Inflammatory macrophage treated with lipopolysaccharide for 1 hour (primary cell): ENCODE measurements around the gene KCNAB2.

Experiments used
- DNase-seq, 2 donors: peaks; one replicate each; pipeline ENCODE4 v3.0.0-alpha.2; 2020 to 2022

The KCNAB2 gene

GRCh38 chr1:6134206-6134605 lies 88.5 kb downstream of the KCNAB2 start:
- no peak for DNase-seq

GRCh38 chr1:6134741-6135510 lies 89.2 kb downstream of the KCNAB2 start:
- no peak for DNase-seq

- DNase-seq = no peak
Measured at GRCh38 chr1:6136516-6137220, 91.0 kb downstream of the KCNAB2 start.

GRCh38 chr1:6137758-6138157 lies 92.1 kb downstream of the KCNAB2 start:
- DNase-seq = no peak

- no peak for DNase-seq
Measured at GRCh38 chr1:6140413-6140812, 94.7 kb downstream of the KCNAB2 start.

GRCh38 chr1:6141592-6141991 lies 95.9 kb downstream of the KCNAB2 start:
- DNase-seq = peak; percentile 35 to 58

GRCh38 chr1:6142036-6142621 lies 96.4 kb downstream of the KCNAB2 start:
- DNase-seq = no peak

GRCh38 chr1:6142734-6143133 lies 97.0 kb downstream of the KCNAB2 start:
- no peak for DNase-seq

- no peak for DNase-seq
Measured at GRCh38 chr1:6143395-6143794, 97.7 kb downstream of the KCNAB2 start.

GRCh38 chr1:6144175-6144574 lies 98.5 kb downstream of the KCNAB2 start:
- no peak for DNase-seq

GRCh38 chr1:6144647-6145395 lies 99.1 kb downstream of the KCNAB2 start:
- no peak for DNase-seq

GRCh38 chr1:6145396-6145750 lies 99.7 kb downstream of the KCNAB2 start:
- no peak for DNase-seq

GRCh38 chr1:6145864-6146410 lies 100.2 kb downstream of the KCNAB2 start:
- DNase-seq = no peak

- peak; percentile 12 to 68 for DNase-seq
Measured at GRCh38 chr1:6148497-6149241, 103.0 kb downstream of the KCNAB2 start.

GRCh38 chr1:6149597-6149996 lies 103.9 kb downstream of the KCNAB2 start:
- no peak for DNase-seq

GRCh38 chr1:6150006-6150938 lies 104.6 kb downstream of the KCNAB2 start:
- DNase-seq = no peak
